ENCODE data around the gene NAXD.

DNA sequence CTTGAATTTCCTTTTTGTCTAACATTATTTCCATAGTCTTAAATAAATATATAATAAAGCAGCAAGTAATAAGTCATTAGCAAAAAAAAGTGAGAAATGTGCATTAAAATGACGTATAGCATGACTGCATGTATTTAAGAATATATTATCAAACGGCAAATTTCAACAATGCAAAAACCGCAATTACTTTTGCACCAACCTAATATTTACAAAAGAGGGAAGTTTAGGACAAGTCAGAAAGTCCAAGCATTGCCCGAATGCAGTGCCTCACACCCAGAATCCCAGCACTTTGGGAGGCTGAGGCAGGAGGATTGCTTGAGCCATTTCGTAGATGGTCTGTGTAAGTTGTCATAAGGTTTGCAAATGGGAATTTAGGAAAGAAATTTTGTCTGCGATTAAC lies 10.2 kb upstream of the NAXD start:
- TF ChIP-seq, protein P1, sequence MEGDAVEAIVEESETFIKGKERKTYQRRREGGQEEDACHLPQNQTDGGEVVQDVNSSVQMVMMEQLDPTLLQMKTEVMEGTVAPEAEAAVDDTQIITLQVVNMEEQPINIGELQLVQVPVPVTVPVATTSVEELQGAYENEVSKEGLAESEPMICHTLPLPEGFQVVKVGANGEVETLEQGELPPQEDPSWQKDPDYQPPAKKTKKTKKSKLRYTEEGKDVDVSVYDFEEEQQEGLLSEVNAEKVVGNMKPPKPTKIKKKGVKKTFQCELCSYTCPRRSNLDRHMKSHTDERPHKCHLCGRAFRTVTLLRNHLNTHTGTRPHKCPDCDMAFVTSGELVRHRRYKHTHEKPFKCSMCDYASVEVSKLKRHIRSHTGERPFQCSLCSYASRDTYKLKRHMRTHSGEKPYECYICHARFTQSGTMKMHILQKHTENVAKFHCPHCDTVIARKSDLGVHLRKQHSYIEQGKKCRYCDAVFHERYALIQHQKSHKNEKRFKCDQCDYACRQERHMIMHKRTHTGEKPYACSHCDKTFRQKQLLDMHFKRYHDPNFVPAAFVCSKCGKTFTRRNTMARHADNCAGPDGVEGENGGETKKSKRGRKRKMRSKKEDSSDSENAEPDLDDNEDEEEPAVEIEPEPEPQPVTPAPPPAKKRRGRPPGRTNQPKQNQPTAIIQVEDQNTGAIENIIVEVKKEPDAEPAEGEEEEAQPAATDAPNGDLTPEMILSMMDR (IDR thresholded peaks at IDR 0.05 in 2 of 3, conservative IDR thresholded peaks at IDR 0.05 in 1 of 3; ENCODE audit: borderline replicate concordance in 1 of 3, insufficient read depth in 1 of 3, low read depth in 2 of 3, low read length in 2 of 3): no peak
- no peak for TF ChIP-seq POLR2A (IDR thresholded peaks at IDR 0.05; ENCODE audit: borderline replicate concordance, extremely low read depth, insufficient read depth, insufficient read length)
- TF ChIP-seq, protein P2, sequence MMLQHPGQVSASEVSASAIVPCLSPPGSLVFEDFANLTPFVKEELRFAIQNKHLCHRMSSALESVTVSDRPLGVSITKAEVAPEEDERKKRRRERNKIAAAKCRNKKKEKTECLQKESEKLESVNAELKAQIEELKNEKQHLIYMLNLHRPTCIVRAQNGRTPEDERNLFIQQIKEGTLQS (IDR thresholded peaks at IDR 0.05): no peak
- TF ChIP-seq CEBPB (IDR thresholded peaks at IDR 0.05; ENCODE audit: low read depth): no peak
- TF ChIP-seq, protein P3, sequence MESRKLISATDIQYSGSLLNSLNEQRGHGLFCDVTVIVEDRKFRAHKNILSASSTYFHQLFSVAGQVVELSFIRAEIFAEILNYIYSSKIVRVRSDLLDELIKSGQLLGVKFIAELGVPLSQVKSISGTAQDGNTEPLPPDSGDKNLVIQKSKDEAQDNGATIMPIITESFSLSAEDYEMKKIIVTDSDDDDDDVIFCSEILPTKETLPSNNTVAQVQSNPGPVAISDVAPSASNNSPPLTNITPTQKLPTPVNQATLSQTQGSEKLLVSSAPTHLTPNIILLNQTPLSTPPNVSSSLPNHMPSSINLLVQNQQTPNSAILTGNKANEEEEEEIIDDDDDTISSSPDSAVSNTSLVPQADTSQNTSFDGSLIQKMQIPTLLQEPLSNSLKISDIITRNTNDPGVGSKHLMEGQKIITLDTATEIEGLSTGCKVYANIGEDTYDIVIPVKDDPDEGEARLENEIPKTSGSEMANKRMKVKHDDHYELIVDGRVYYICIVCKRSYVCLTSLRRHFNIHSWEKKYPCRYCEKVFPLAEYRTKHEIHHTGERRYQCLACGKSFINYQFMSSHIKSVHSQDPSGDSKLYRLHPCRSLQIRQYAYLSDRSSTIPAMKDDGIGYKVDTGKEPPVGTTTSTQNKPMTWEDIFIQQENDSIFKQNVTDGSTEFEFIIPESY (IDR thresholded peaks at IDR 0.05; ENCODE audit: extremely low read depth, insufficient replicate concordance, low read length): no peak
- no peak for TF ChIP-seq EZH2 (IDR thresholded peaks at IDR 0.05)
- TF ChIP-seq SP1 (IDR thresholded peaks at IDR 0.05; ENCODE audit: low read depth): no peak
- TF ChIP-seq RAD21 (IDR thresholded peaks at IDR 0.05; ENCODE audit: low read depth): no peak
- TF ChIP-seq POLR2AphosphoS5 (IDR thresholded peaks at IDR 0.05; ENCODE audit: low read depth, low read length): no peak
- TF ChIP-seq SRF (IDR thresholded peaks at IDR 0.05; ENCODE audit: low read depth): no peak
- no peak for TF ChIP-seq JUND (IDR thresholded peaks at IDR 0.05)
- TF ChIP-seq, protein P4, sequence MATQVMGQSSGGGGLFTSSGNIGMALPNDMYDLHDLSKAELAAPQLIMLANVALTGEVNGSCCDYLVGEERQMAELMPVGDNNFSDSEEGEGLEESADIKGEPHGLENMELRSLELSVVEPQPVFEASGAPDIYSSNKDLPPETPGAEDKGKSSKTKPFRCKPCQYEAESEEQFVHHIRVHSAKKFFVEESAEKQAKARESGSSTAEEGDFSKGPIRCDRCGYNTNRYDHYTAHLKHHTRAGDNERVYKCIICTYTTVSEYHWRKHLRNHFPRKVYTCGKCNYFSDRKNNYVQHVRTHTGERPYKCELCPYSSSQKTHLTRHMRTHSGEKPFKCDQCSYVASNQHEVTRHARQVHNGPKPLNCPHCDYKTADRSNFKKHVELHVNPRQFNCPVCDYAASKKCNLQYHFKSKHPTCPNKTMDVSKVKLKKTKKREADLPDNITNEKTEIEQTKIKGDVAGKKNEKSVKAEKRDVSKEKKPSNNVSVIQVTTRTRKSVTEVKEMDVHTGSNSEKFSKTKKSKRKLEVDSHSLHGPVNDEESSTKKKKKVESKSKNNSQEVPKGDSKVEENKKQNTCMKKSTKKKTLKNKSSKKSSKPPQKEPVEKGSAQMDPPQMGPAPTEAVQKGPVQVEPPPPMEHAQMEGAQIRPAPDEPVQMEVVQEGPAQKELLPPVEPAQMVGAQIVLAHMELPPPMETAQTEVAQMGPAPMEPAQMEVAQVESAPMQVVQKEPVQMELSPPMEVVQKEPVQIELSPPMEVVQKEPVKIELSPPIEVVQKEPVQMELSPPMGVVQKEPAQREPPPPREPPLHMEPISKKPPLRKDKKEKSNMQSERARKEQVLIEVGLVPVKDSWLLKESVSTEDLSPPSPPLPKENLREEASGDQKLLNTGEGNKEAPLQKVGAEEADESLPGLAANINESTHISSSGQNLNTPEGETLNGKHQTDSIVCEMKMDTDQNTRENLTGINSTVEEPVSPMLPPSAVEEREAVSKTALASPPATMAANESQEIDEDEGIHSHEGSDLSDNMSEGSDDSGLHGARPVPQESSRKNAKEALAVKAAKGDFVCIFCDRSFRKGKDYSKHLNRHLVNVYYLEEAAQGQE (IDR thresholded peaks at IDR 0.05; ENCODE audit: low read depth): no peak
- TF ChIP-seq ZNF274 (IDR thresholded peaks at IDR 0.05; ENCODE audit: low read depth, low read length): no peak
- no peak for TF ChIP-seq TCF7L2 (IDR thresholded peaks at IDR 0.05; ENCODE audit: borderline replicate concordance, extremely low read depth, insufficient read depth, insufficient read length)

All from HCT116 (cell line).